Neural cell (in vitro differentiated cells): ENCODE data around the gene NMNAT1.
A peak's percentile ranks its signal among the peaks of the same experiment; 100 is the strongest.

Experiments
- CTCF ChIP-seq: fragments of 450-650 bp; IDR thresholded peaks from 2 replicates; pipeline ENCODE4 v1.5.1; 2014; ENCODE audit warnings: antibody characterized with exemption, mild to moderate bottlenecking, moderate library complexity; ENCODE audit not compliant: poor library complexity, severe bottlenecking
- EP300 ChIP-seq: fragments of 450-650 bp; conservative IDR thresholded peaks from 2 replicates; pipeline ENCODE4 v1.6.1; 2014; ENCODE audit warnings: antibody characterized with exemption, mild to moderate bottlenecking, moderate library complexity; ENCODE audit not compliant: poor library complexity, severe bottlenecking
- EZH2 ChIP-seq: fragments of 200-600, 300-800 bp; shearing (Covaris generic), sonication (generic); IDR thresholded peaks from 2 replicates; pipeline ENCODE4 v1.6.1; 2014; ENCODE audit warnings: antibody characterized with exemption, low read length, borderline replicate concordance, mild to moderate bottlenecking; ENCODE audit not compliant: insufficient read depth, poor library complexity, severe bottlenecking
- MXI1 ChIP-seq: fragments of 450-650 bp; conservative IDR thresholded peaks from 2 replicates; pipeline ENCODE4 v1.6.1; 2014; ENCODE audit warnings: antibody characterized with exemption, mild to moderate bottlenecking; ENCODE audit not compliant: poor library complexity, severe bottlenecking
- RAD21 ChIP-seq: fragments of 450-650 bp; conservative IDR thresholded peaks from 2 replicates; pipeline ENCODE4 v1.6.1; 2014; ENCODE audit warnings: antibody characterized with exemption, mild to moderate bottlenecking, moderate library complexity
- REST ChIP-seq: IDR thresholded peaks from 2 replicates; pipeline ENCODE4 v1.6.1; 2012; ENCODE audit warnings: borderline replicate concordance
- TAF1 ChIP-seq: IDR thresholded peaks from 2 replicates; pipeline ENCODE4 v1.6.1; 2012; ENCODE audit warnings: low read depth

GRCh38 chr1:9910076-9910422, 33.2 kb upstream of the NMNAT1 start, which contains the start of gene CTNNBIP1:
- TF ChIP-seq CTCF (no peak), EP300 (no peak), MXI1 (no peak), EZH2 (no peak), RAD21 (no peak), TAF1 (peak; percentile 7), REST (no peak)
